ENCODE data around the gene TTLL11.

DNA sequence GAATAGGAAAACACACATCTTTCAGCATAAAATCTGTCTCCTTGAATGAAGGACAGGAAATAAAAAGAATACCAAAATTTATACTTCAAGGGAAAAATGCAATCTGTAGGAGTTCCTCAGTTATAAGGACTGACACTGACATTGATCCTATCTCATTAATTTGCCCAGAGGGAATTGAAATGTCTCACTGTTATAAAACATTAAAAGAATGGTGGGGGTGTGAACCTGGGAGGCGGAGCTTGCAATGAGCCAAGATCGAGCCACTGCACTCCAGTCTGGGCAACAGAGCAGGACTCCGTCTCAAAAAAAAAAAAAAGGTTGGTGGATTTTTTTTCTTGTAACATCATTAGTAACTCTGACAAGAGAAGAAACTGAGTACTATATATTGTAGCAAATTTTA is 60.8 kb downstream of the TTLL11 start:
- TF ChIP-seq POLR2A (IDR thresholded peaks at IDR 0.05) (no peak), EP300 (IDR thresholded peaks at IDR 0.05) (no peak)
- TF ChIP-seq, protein P1, sequence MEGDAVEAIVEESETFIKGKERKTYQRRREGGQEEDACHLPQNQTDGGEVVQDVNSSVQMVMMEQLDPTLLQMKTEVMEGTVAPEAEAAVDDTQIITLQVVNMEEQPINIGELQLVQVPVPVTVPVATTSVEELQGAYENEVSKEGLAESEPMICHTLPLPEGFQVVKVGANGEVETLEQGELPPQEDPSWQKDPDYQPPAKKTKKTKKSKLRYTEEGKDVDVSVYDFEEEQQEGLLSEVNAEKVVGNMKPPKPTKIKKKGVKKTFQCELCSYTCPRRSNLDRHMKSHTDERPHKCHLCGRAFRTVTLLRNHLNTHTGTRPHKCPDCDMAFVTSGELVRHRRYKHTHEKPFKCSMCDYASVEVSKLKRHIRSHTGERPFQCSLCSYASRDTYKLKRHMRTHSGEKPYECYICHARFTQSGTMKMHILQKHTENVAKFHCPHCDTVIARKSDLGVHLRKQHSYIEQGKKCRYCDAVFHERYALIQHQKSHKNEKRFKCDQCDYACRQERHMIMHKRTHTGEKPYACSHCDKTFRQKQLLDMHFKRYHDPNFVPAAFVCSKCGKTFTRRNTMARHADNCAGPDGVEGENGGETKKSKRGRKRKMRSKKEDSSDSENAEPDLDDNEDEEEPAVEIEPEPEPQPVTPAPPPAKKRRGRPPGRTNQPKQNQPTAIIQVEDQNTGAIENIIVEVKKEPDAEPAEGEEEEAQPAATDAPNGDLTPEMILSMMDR (IDR thresholded peaks at IDR 0.05), result no peak

All from gastroesophageal sphincter (tissue), 3 donors.